Small intestine (tissue), 7 donors: ENCODE results near the gene SARM1. TPM values are rescaled to one million over a fixed set of nuclear protein-coding genes. Genes with fewer than 3 reads are reported as not detected.

ENCODE experiments used
- DNase-seq, 2 donors: peaks; one replicate each; pipeline versions ENCODE4 v3.0.0 to v3.0.0-alpha.2; 2013
- FAIRE-seq: peaks from 2 replicates; lab custom pipeline; 2012; peaks lifted over from hg19 to GRCh38; lab: Jason Lieb, UNC
- H3K27ac ChIP-seq, 3 donors: one replicate each; pipeline ENCODE4 v1.5.1; 2013; ENCODE audit warnings: low read length in 2 of 3, mild to moderate bottlenecking in 2 of 3, control low read depth in 1 of 3, inconsistent platforms in 1 of 3, low read depth in 1 of 3, moderate library complexity in 1 of 3
- H3K27me3 ChIP-seq, 3 donors: one replicate each; pipeline ENCODE4 v1.6.1; 2013; ENCODE audit warnings: low read length in 3 of 3, inconsistent platforms in 1 of 3; ENCODE audit not compliant: control insufficient read depth in 3 of 3, insufficient read depth in 3 of 3
- H3K36me3 ChIP-seq, 3 donors: one replicate each; pipeline ENCODE4 v1.6.1; 2013; ENCODE audit warnings: low read length in 3 of 3, inconsistent platforms in 1 of 3, low read depth in 1 of 3, mild to moderate bottlenecking in 1 of 3, moderate library complexity in 1 of 3; ENCODE audit not compliant: control insufficient read depth in 3 of 3, insufficient read depth in 2 of 3
- H3K4me1 ChIP-seq, 3 donors: one replicate each; pipeline ENCODE4 v1.6.1; 2013; ENCODE audit warnings: low read length in 2 of 3, inconsistent platforms in 1 of 3, low read depth in 1 of 3, mild to moderate bottlenecking in 1 of 3, moderate library complexity in 1 of 3; ENCODE audit not compliant: control insufficient read depth in 3 of 3, insufficient read depth in 2 of 3
- H3K4me3 ChIP-seq, 3 donors: one replicate each; pipeline ENCODE4 v1.5.1; 2013; ENCODE audit warnings: low read length in 3 of 3, control low read depth in 1 of 3, inconsistent platforms in 1 of 3, low read depth in 1 of 3, mild to moderate bottlenecking in 1 of 3, moderate library complexity in 1 of 3
- H3K9me3 ChIP-seq, 2 donors: one replicate each; pipeline ENCODE4 v1.6.1; 2013; ENCODE audit warnings: low read depth in 1 of 2, low read length in 1 of 2; ENCODE audit not compliant: control insufficient read depth in 2 of 2, insufficient read depth in 1 of 2
- WGBS, 3 donors: extraction: QIAGEN DNeasy Blood & Tissue Kit; methylation state at CpG; one replicate each; pipeline ENCODE4 v1.1.7; 2013; 5-methylcytosine and 5-hydroxymethylcytosine counted together
- polyA plus RNA-seq, 4 donors: library from polyadenylated mRNA; stranded (reverse) in 3 of 4; unstranded in 1 of 4; fragments of 200-250 nt in 3 of 4; fragments of 120-200 nt in 1 of 4; gene quantifications; one replicate each; pipeline versions ENCODE4 v1.2.1 to v1.2.3, GENCODE V29; 2013
- donor health status: healthy with polysubstance abuse.
- donor health status: control.
- donor health status: control.
- donor health status: Bipolar disorder and iron deficiency.
- donor health status: healthy.

The SARM1 gene
- polyA plus RNA-seq, 4 donors: 8.9 to 19.0 (median 10.9) TPM

DNA sequence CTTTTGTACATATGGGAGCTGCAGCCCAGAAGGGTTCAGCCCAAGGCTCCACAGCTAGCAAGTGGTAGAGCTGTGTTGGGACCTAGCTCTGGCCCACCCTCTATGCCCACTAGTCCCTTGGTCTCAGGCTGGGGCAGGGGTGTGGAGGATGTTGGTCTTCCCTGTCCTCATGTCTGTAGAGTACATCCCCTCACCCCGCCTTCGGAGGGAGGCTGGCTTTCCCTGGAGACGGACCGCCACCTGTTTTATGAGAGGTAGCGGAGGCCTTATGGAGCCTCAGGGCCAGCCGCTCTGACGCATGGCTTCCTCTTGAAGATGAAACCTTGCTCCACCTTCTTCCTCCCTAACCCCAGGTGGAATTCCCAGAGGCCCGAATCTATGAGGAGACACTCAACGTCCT lies 27.5 kb upstream of the SARM1 start:
- 87 to 95% (median 90%) methylated on average over 9 of the region's 9 CpGs for WGBS, 3 donors
- H3K36me3 ChIP-seq: peaks cover 12 to 93% (median 26%) of the 10 kb centered on the region in 3 donors
- no peak overlapping the region for H3K4me3 ChIP-seq
- H3K4me1 ChIP-seq: no peaks in the 10 kb centered on the region
- no peak for DNase-seq
- no peak for FAIRE-seq
- no peaks in the 10 kb centered on the region for H3K9me3 ChIP-seq
- H3K27ac ChIP-seq: no peak overlapping the region
- H3K27me3 ChIP-seq: no peaks in the 10 kb centered on the region

DNA sequence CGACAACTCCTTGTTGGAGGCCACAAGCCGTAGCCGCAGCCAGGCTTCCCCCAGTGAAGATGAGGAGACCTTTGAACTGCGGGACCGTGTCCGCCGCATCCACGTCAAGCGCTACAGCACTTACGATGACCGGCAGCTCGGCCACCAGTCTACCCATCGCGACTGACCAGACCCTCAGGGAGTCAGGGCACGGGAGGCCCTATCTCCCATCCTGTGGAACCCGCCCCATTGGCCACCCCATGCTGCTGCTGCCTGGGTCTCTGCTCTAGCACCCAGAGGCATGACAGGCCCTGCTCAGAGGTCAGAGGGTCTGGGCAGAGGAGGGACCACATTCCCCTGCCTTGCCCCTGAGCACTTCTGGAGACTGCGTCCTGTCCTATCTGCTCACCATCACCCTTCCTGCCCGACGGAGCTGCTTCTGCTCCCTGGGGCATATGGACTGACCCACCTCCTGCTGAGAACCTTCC lies 27.0 kb upstream of the SARM1 start:
- no peak overlapping the region for H3K27ac ChIP-seq
- H3K4me3 ChIP-seq: no peak overlapping the region
- 89 to 92% (median 91%) methylated on average over 19 of the region's 19 CpGs for WGBS, 3 donors
- no peaks in the 10 kb centered on the region for H3K9me3 ChIP-seq
- no peaks in the 10 kb centered on the region for H3K27me3 ChIP-seq
- FAIRE-seq (no peak), DNase-seq (no peak)
- no peaks in the 10 kb centered on the region for H3K4me1 ChIP-seq
- H3K36me3 ChIP-seq: peaks cover 13 to 93% (median 26%) of the 10 kb centered on the region in 3 donors

DNA sequence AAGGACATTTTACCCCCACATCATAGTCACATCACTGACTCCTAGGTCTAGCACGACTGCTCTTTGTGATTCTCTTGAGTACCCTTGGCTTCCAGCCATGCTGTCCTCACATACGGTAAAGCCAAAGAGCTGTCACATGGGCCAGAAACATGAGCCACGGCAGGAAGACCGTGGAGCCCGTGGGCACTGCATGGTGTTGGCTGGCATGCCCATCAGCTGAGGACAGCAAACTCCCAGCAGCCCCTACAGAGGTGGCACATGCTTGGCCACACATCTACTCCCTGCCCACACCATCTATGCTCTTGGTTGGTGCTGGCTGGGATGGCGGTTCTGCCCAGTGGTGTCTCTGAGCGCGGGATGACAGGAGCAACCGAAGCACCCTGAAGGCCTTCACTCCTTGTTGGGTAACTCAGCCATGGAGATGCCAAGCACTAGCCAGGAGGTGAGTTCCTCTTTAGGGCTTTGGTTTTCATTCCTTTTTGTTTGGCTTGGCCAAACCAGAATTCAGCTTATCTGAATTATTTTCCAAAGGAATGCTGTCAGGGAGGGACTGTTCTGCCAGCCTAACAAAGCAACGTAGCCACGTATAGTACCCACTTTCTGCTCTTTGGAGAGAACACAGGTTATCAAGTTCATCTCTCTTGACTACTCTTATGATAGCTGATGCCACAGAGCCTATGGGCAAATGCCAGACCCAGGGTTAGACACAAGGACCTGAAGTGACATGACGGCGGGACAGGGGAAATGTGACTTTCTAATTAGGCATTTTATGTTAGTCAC lies 25.9 kb upstream of the SARM1 start:
- peaks cover 13 to 93% (median 30%) of the 10 kb centered on the region in 3 donors for H3K36me3 ChIP-seq

DNA sequence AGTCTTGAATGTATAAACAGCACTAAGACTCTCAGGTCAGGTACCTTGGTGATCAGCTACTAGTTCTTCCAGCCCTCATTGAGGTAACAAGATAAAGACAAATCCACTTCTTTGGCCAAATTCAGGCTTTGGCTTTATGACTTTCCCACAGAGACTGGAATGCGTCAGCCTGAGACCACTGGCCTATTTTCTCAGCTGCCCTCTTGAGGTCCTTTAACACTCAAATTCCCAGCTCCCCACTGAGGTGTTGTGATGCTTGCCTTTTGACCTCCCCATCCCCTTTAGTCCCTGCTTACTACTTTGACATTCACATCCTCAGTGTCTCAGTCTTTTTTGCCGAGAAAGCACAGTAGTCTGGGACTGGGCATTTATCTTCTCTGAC lies 25.3 kb upstream of the SARM1 start:
- DNase-seq (no peak), FAIRE-seq (no peak)
- H3K27me3 ChIP-seq: no peaks in the 10 kb centered on the region
- no peaks in the 10 kb centered on the region for H3K9me3 ChIP-seq
- H3K27ac ChIP-seq: no peak overlapping the region
- H3K4me1 ChIP-seq: no peaks in the 10 kb centered on the region
- no peak overlapping the region for H3K4me3 ChIP-seq
- 81 to 99% (median 90%) methylated on average over 2 of the region's 2 CpGs for WGBS, 3 donors
- peaks cover 11 to 93% (median 33%) of the 10 kb centered on the region in 3 donors for H3K36me3 ChIP-seq

More for the DNA sequence above, 25.9 kb upstream of the SARM1 start:
- Histone ChIP-seq H3K27me3 (no peaks in the 10 kb centered on the region), H3K27ac (no peak overlapping the region), H3K9me3 (no peaks in the 10 kb centered on the region), H3K4me1 (no peaks in the 10 kb centered on the region), H3K4me3 (no peak overlapping the region)
- 76 to 82% (median 80%) methylated on average over 13 of the region's 13 CpGs for WGBS, 3 donors
- DNase-seq (no peak), FAIRE-seq (no peak)

DNA sequence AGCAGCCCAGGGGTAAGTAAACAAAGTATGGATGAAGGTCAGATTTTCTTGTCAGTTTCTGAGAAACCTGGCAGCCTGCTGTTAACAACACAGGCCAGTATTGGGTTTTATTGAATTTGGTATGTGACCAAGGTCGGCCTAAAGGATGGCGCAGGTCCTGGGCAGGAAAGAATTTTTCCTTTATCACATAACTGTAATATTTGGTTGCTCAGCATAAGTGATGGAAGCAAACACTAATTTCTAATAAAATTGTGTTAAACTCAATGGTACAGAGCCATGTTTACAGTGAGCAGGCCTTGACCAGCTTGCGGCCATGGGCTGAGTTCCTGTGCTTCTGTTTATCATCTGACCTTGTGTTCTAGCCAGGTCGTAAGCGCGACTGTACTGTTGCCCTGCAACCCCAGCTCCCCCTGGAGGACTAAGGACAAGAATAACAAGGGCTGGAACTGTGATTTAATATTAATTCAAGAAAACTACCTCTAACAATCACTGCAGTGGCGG lies 24.7 kb upstream of the SARM1 start:
- no peak for FAIRE-seq
- H3K27ac ChIP-seq: no peak overlapping the region
- peaks cover 7 to 93% (median 34%) of the 10 kb centered on the region in 3 donors for H3K36me3 ChIP-seq
- H3K9me3 ChIP-seq: no peaks in the 10 kb centered on the region
- peak in 1 of 2 donors; percentile 38 for DNase-seq
- H3K4me3 ChIP-seq: no peak overlapping the region
- no peaks in the 10 kb centered on the region for H3K4me1 ChIP-seq
- 58 to 68% (median 67%) methylated on average over 7 of the region's 7 CpGs for WGBS, 3 donors
- H3K27me3 ChIP-seq: no peaks in the 10 kb centered on the region

DNA sequence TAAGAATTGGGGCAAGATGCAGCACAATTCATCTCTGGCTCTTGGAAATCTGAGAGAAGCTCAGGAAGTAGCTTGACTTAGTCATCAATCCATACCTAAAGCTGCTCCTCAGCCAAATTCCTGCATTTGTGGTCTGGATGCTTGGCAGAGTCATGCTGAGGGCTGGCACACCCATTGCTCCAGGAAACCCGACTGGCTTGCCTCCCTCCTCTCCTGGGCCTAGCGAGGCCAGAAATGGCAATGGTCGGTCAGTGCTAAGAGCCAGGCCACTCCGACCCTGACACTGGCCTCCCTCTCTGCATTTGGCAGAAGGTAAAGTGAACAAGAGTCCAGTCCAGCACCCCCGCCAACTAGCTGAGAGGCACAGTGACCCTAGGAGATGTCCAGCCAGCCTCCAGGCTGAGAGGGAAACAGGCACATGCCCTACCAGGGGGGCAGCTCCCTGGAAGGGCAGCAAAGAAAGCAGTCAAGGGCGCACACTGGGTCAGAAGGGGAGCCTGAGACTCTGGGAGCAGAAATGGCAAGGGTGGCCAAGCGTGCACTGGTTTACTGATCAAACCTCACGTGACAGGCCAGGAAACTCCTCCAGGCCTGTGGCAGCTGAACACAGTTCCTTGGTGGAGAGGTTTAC lies 24.1 kb upstream of the SARM1 start:
- H3K9me3 ChIP-seq: no peaks in the 10 kb centered on the region
- H3K27me3 ChIP-seq: no peaks in the 10 kb centered on the region
- H3K4me1 ChIP-seq: no peaks in the 10 kb centered on the region
- peaks cover 9 to 92% (median 28%) of the 10 kb centered on the region in 3 donors for H3K36me3 ChIP-seq
- DNase-seq (no peak), FAIRE-seq (no peak)
- no peak overlapping the region for H3K27ac ChIP-seq
- WGBS, 3 donors: 87 to 89% (median 88%) methylated on average over 8 of the region's 8 CpGs
- H3K4me3 ChIP-seq: no peak overlapping the region

DNA sequence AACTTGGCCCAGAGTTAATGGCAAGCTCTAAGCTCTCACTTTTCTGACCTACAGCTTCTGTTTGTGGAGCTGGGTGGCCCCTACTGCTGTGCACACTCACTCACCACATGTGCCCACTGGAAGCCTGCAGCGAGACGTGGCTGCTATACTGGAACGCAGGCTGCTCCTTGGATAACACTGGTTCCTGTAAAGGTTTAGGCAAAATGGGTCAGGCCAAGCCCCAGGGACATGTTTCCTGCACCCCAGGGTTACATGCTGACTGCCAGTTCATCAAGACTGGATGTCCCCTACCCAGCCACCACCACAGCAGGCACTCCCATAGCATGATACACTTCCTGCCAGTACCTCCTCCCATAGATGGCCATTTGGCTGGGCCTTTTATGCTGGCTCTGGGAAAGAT lies 22.5 kb upstream of the SARM1 start:
- Histone ChIP-seq H3K4me3 (no peak overlapping the region), H3K36me3 (peaks cover 18 to 90% (median 23%) of the 10 kb centered on the region in 3 donors), H3K9me3 (no peaks in the 10 kb centered on the region), H3K27me3 (no peaks in the 10 kb centered on the region), H3K4me1 (no peaks in the 10 kb centered on the region), H3K27ac (no peak overlapping the region)
- FAIRE-seq (no peak), DNase-seq (no peak)
- 75 to 96% (median 80%) methylated on average over 3 of the region's 3 CpGs for WGBS, 3 donors

DNA sequence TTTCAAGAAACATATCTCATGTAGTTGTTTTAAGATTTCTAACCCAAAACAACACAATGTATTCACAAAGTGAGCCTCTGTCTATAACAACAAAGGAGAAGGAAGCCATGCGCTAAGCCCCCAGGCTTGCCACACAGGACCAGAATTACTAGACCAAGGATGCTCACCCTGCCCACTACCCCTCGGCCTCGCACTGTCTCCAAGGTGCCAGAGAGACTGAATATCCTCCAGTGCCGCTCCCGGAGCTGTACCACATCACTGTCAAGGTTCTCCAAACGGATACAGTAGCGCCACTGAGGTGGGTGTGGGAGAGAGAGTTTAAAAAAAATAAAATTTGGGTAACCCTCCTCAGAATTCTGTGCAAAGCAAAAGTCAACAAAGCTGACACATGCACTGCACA lies 21.2 kb upstream of the SARM1 start:
- FAIRE-seq (no peak), DNase-seq (no peak)
- 91 to 96% (median 95%) methylated on average over 7 of the region's 7 CpGs for WGBS, 3 donors
- Histone ChIP-seq H3K4me1 (no peaks in the 10 kb centered on the region), H3K4me3 (no peak overlapping the region), H3K27me3 (no peaks in the 10 kb centered on the region), H3K27ac (no peak overlapping the region), H3K36me3 (peaks cover 20 to 84% (median 25%) of the 10 kb centered on the region in 3 donors), H3K9me3 (no peaks in the 10 kb centered on the region)
